Keratinocyte (primary cell): ENCODE data around the gene TMEM263.

ENCODE experiments used
- CTCF ChIP-seq, 3 experiments: IDR thresholded peaks in 1 of 3; conservative IDR thresholded peaks in 1 of 3; optimal IDR thresholded peaks in 1 of 3; 2 replicates in 2 of 3; 3 replicates in 1 of 3; pipeline versions ENCODE3 to v1.5.1; 2011; ENCODE audit warnings: low read length in 3 of 3, mild to moderate bottlenecking in 3 of 3, moderate library complexity in 2 of 3, control low read depth in 1 of 3, inconsistent platforms in 1 of 3; ENCODE audit not compliant: insufficient read depth in 2 of 3; ENCODE audit errors: extremely low read depth in 1 of 3
- EZH2 ChIP-seq: IDR thresholded peaks from one replicate; pipeline ENCODE4 v1.6.1; 2012; ENCODE audit warnings: inconsistent platforms, mild to moderate bottlenecking, low read length, moderate library complexity

- TF ChIP-seq CTCF (optimal IDR thresholded peaks at IDR 0.05 in 1 of 3, IDR thresholded peaks at IDR 0.05 in 1 of 3, conservative IDR thresholded peaks at IDR 0.05 in 1 of 3; ENCODE audit: extremely low read depth in 1 of 3, insufficient read depth in 2 of 3, low read length in 3 of 3) (no peak), EZH2 (no peak)
These were observed 38.2 kb upstream of the TMEM263 start for GRCh38 chr12:106917503-106917902.
